Peyer's patch (tissue), 4 donors: ENCODE data around the gene XPNPEP3.

Experiments used
- POLR2A ChIP-seq, 2 donors: fragments of 450-650 bp; IDR thresholded peaks; one replicate each; pipeline ENCODE4 v1.5.1; 2017; ENCODE audit warnings: antibody characterized with exemption in 2 of 2, mild to moderate bottlenecking in 2 of 2, moderate library complexity in 2 of 2
- TF ChIP-seq, protein P1 (sequence below), 6 experiments: fragments of 450-650 bp in 4 of 6; fragments of 200-600 bp in 2 of 6; sonication (generic) in 1 of 6; IDR thresholded peaks; one replicate each; pipeline ENCODE4 v1.5.1; 2017 to 2019; ENCODE audit warnings: antibody characterized with exemption in 6 of 6, mild to moderate bottlenecking in 3 of 6, moderate library complexity in 1 of 6

DNA sequence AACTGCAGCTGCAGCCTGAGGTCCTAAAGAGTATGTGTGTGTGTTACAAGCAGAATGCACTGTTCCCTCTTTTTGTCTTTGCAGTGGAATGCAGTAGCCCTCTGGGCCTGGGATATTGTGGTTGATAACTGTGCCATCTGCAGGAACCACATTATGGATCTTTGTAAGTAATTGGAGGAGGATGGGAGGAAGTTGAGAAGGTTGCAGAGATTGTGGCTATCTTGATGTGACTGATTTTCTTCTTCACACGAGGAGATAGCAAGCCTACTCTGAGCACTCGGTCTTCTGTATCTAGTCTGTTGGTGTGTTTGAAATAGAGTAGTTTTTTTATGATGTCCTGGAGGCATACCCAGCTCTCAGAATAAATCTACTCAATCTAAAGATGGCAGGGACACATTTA lies 96.5 kb downstream of the XPNPEP3 start:
- no peak for TF ChIP-seq POLR2A (IDR thresholded peaks at IDR 0.05)
- TF ChIP-seq, protein P1, sequence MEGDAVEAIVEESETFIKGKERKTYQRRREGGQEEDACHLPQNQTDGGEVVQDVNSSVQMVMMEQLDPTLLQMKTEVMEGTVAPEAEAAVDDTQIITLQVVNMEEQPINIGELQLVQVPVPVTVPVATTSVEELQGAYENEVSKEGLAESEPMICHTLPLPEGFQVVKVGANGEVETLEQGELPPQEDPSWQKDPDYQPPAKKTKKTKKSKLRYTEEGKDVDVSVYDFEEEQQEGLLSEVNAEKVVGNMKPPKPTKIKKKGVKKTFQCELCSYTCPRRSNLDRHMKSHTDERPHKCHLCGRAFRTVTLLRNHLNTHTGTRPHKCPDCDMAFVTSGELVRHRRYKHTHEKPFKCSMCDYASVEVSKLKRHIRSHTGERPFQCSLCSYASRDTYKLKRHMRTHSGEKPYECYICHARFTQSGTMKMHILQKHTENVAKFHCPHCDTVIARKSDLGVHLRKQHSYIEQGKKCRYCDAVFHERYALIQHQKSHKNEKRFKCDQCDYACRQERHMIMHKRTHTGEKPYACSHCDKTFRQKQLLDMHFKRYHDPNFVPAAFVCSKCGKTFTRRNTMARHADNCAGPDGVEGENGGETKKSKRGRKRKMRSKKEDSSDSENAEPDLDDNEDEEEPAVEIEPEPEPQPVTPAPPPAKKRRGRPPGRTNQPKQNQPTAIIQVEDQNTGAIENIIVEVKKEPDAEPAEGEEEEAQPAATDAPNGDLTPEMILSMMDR (IDR thresholded peaks at IDR 0.05): no peak
